Endothelial cell (in vitro differentiated cells): ENCODE measurements around the gene LRCH1. TPM values are rescaled to one million over a fixed set of nuclear protein-coding genes. Genes with fewer than 3 reads are reported as not detected.
A peak's percentile ranks its signal among the peaks of the same experiment; 100 is the strongest.

Experiments
- DNase-seq: peaks from one replicate; pipeline ENCODE4 v3.0.0; 2021; ENCODE audit warnings: low spot score
- H3K27ac Mint-ChIP-seq: one replicate; pipeline ENCODE4 v1.8.0; 2021; ENCODE audit warnings: mixed read lengths, inconsistent platforms; ENCODE audit not compliant: unreplicated experiment
- H3K27me3 Mint-ChIP-seq: one replicate; pipeline ENCODE4 v1.8.0; 2021; ENCODE audit warnings: mild to moderate bottlenecking, moderate library complexity, mixed read lengths, inconsistent platforms; ENCODE audit not compliant: unreplicated experiment
- H3K36me3 Mint-ChIP-seq: one replicate; pipeline ENCODE4 v1.8.0; 2021; ENCODE audit warnings: mild to moderate bottlenecking, low read depth, mixed read lengths, inconsistent platforms; ENCODE audit not compliant: unreplicated experiment
- H3K4me1 Mint-ChIP-seq: one replicate; pipeline ENCODE4 v1.8.0; 2021; ENCODE audit warnings: mild to moderate bottlenecking, mixed read lengths, inconsistent platforms; ENCODE audit not compliant: unreplicated experiment
- H3K4me3 Mint-ChIP-seq: one replicate; pipeline ENCODE4 v1.8.0; 2021; ENCODE audit warnings: mild to moderate bottlenecking, mixed read lengths, inconsistent platforms; ENCODE audit not compliant: unreplicated experiment
- H3K9me3 Mint-ChIP-seq: one replicate; pipeline ENCODE4 v1.8.0; 2021; ENCODE audit warnings: mixed read lengths, inconsistent platforms; ENCODE audit not compliant: unreplicated experiment
- total RNA-seq: library from RNA; stranded (reverse); fragmentation: NEBNext Ultra II Directional; extraction: Animal tissue kit (Norgen Biotek cat#: 25700); gene quantifications from one replicate; pipeline ENCODE4 v1.2.1, GENCODE V29; 2021; ENCODE audit not compliant: unreplicated experiment
- TF ChIP-seq, protein P1 (sequence below): fragments of 200-600 bp; sonication (generic); IDR thresholded peaks from one replicate; pipeline ENCODE4 v1.5.0; 2021; ENCODE audit warnings: antibody characterized with exemption; ENCODE audit not compliant: unreplicated experiment

The LRCH1 gene
- total RNA-seq, 1 donor from 2014 or later, result 45.6 TPM

DNA sequence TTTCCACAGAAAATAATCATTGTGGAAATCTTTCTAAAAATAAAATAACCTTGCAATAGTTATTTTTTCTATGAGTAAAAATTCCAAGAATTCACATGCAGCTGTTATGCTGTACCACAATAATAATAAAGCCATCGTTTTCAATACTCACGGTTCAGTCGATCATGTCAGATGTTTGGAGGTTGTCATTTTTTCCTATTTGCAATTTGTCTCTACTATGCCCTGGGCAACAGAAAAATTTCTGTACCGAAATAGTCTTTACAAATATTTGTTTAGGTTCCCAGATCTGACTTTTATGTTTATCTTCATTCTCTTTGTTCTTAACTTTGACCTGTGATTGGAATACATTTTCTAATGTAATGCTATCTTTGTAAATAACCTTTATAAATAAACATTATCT lies 164.3 kb downstream of the LRCH1 start:
- H3K4me1 Mint-ChIP-seq, result peaks cover 3% of the 10 kb centered on the region
- no peak for DNase-seq
- H3K27me3 Mint-ChIP-seq, result no peaks in the 10 kb centered on the region
- TF ChIP-seq, protein P1, sequence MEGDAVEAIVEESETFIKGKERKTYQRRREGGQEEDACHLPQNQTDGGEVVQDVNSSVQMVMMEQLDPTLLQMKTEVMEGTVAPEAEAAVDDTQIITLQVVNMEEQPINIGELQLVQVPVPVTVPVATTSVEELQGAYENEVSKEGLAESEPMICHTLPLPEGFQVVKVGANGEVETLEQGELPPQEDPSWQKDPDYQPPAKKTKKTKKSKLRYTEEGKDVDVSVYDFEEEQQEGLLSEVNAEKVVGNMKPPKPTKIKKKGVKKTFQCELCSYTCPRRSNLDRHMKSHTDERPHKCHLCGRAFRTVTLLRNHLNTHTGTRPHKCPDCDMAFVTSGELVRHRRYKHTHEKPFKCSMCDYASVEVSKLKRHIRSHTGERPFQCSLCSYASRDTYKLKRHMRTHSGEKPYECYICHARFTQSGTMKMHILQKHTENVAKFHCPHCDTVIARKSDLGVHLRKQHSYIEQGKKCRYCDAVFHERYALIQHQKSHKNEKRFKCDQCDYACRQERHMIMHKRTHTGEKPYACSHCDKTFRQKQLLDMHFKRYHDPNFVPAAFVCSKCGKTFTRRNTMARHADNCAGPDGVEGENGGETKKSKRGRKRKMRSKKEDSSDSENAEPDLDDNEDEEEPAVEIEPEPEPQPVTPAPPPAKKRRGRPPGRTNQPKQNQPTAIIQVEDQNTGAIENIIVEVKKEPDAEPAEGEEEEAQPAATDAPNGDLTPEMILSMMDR, result no peak
- H3K36me3 Mint-ChIP-seq, result peaks cover 5% of the 10 kb centered on the region
- no peak overlapping the region for H3K27ac Mint-ChIP-seq
- no peak overlapping the region for H3K4me3 Mint-ChIP-seq
- no peaks in the 10 kb centered on the region for H3K9me3 Mint-ChIP-seq

DNA sequence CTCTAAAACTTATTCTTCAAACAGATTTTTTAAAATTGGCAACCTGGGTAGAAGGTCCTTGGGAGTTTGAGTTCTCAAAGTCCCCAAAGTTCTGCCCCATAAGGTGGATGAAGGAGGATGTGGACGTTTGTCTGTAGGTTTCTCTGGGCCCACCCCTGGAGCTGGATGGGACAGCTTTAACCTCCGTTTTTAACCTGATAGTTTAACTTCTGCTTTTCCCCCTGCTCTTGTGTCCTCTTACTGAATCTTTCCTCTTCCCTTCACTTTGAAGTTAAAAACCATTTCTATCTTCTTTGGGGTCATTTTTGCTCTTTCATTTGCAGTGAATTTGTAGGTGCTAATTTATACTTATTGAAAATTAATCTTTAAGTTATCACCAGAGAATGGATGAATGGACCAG lies 164.9 kb downstream of the LRCH1 start:
- no peak for DNase-seq
- H3K4me1 Mint-ChIP-seq, result peaks cover 3% of the 10 kb centered on the region
- H3K27ac Mint-ChIP-seq, result no peak overlapping the region
- H3K4me3 Mint-ChIP-seq, result no peak overlapping the region
- TF ChIP-seq, protein P1, result no peak
- no peaks in the 10 kb centered on the region for H3K27me3 Mint-ChIP-seq
- peaks cover 11% of the 10 kb centered on the region for H3K36me3 Mint-ChIP-seq
- no peaks in the 10 kb centered on the region for H3K9me3 Mint-ChIP-seq

DNA sequence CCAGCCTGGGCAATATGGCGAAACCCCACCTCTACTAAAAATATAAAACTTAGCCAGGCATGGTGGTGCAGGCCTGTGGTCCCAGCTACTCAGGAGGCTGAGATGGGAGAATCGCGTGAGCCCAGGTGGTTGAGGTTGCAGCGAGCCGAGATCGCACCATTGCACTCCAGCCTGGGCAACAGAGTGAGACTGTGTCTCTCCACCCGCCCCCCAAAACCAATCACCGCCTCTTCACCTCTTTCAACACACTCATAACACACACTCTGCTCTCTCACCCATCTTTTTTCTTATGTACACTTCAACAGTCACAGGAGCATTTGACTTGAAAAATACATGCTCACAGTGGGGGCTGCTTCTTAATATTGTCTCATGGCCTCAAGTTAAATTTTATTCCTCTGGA lies 167.2 kb downstream of the LRCH1 start:
- TF ChIP-seq, protein P1, result no peak
- Mint-ChIP-seq H3K36me3 (peaks cover 27% of the 10 kb centered on the region), H3K27me3 (no peaks in the 10 kb centered on the region), H3K27ac (peak overlapping the region; percentile 34), H3K4me3 (peak overlapping the region; percentile 32), H3K4me1 (no peaks in the 10 kb centered on the region), H3K9me3 (no peaks in the 10 kb centered on the region)
- no peak for DNase-seq

DNA sequence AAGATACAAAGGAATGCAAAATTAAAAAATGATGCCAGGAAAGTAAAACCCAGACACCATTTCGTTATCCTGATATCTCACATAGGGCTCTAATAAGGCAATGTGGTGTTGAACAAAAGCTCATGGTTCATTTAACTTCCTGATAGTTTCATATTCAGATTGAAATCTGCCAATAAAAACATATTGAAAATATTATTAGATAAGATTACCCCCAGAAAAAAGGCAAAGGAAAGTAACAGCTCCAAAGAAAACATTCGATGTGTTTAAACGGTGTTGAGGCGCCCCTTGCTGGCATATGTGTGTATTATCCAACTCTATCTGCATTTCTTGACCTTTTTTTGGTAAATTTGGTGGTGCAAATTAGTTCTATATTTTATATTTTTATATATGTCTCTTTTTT lies 168.1 kb downstream of the LRCH1 start:
- no peaks in the 10 kb centered on the region for H3K9me3 Mint-ChIP-seq
- TF ChIP-seq, protein P1, result peak; percentile 56
- peaks cover 35% of the 10 kb centered on the region for H3K36me3 Mint-ChIP-seq
- H3K4me1 Mint-ChIP-seq, result no peaks in the 10 kb centered on the region
- H3K27ac Mint-ChIP-seq, result no peak overlapping the region
- H3K4me3 Mint-ChIP-seq, result no peak overlapping the region
- peak; percentile 26 for DNase-seq
- no peaks in the 10 kb centered on the region for H3K27me3 Mint-ChIP-seq

DNA sequence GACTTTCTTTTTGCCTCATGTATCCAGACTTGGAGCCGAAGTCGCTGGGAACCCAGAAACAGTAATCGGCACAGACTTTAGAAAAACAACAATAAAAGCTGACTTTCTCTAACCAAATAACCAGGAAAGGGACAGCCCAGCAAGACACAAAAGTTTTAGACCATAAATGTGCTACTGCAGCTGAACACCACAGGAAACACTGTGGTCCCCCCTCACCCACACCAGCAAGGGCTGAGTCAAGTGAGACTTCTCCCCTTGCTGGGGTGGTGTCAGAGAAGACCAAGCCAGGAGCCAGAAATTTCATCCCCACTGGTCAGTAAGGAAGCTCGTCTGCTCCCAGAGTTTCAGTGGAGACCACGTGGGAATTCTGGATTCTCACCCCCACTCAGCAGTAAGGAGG lies 173.4 kb downstream of the LRCH1 start:
- Mint-ChIP-seq H3K27me3 (peaks cover 4% of the 10 kb centered on the region), H3K36me3 (peaks cover 60% of the 10 kb centered on the region), H3K4me1 (no peaks in the 10 kb centered on the region), H3K27ac (no peak overlapping the region), H3K9me3 (no peaks in the 10 kb centered on the region), H3K4me3 (no peak overlapping the region)
- TF ChIP-seq, protein P1, result no peak
- DNase-seq, result no peak
